Sigmoid colon (tissue), 7 donors: Measurements from ENCODE around the gene NUDT12. TPM values are rescaled to one million over a fixed set of nuclear protein-coding genes. Genes with fewer than 3 reads are reported as not detected.

ENCODE experiments used
- DNase-seq: peaks from one replicate; pipeline ENCODE4 v3.0.0-alpha.2; 2019
- H3K27ac ChIP-seq, 4 donors: fragments of 200-600 bp; sonication (generic); one replicate each; pipeline ENCODE4 v1.5.1; 2016 to 2019; ENCODE audit warnings: mild to moderate bottlenecking in 1 of 4
- H3K27me3 ChIP-seq, 3 donors: fragments of 200-600 bp; sonication (generic); one replicate each; pipeline ENCODE4 v1.5.1; 2019; ENCODE audit warnings: mild to moderate bottlenecking in 1 of 3
- H3K36me3 ChIP-seq, 4 donors: fragments of 200-600 bp; sonication (generic); one replicate each; pipeline ENCODE4 v1.5.1; 2016 to 2019
- H3K4me1 ChIP-seq, 4 donors: fragments of 200-600 bp; sonication (generic); one replicate each; pipeline ENCODE4 v1.5.1; 2017 to 2019
- H3K4me3 ChIP-seq, 4 donors: fragments of 200-600 bp; sonication (generic); one replicate each; pipeline ENCODE4 v1.5.1; 2017 to 2019; ENCODE audit warnings: mild to moderate bottlenecking in 2 of 4, moderate library complexity in 1 of 4
- H3K9me3 ChIP-seq, 4 donors: fragments of 200-600 bp in 3 of 4; sonication (generic) in 3 of 4; one replicate each; pipeline versions ENCODE4 v1.5.1 to v1.6.1; 2013 to 2019
- EP300 ChIP-seq, 4 donors: sonication (generic); formaldehyde crosslinking; IDR thresholded peaks; one replicate each; pipeline ENCODE4 v1.6.1; 2017; ENCODE audit warnings: antibody characterized with exemption in 4 of 4
- POLR2A ChIP-seq, 2 donors: fragments of 450-650 bp; IDR thresholded peaks; one replicate each; pipeline ENCODE4 v1.6.1; 2016; ENCODE audit warnings: antibody characterized with exemption in 2 of 2, mild to moderate bottlenecking in 2 of 2, moderate library complexity in 2 of 2
- POLR2AphosphoS5 ChIP-seq, 4 donors: sonication (generic); formaldehyde crosslinking; IDR thresholded peaks; one replicate each; pipeline ENCODE4 v1.6.1; 2017; ENCODE audit warnings: antibody characterized with exemption in 4 of 4
- WGBS, 2 donors: extraction: QIAGEN DNeasy Blood & Tissue Kit; methylation state at CpG; one replicate each; pipeline ENCODE4 v1.1.7; 2013; 5-methylcytosine and 5-hydroxymethylcytosine counted together
- intact Hi-C: fragments of 100-400 bp; cut with DNase I; formaldehyde crosslinking; loops from one replicate; pipeline ENCODE4 v1.15.1; 2023
- polyA plus RNA-seq, 3 donors: library from polyadenylated mRNA; stranded (reverse); fragments of 200-250 nt; gene quantifications; one replicate each; pipeline ENCODE4 v1.2.3, GENCODE V29; 2013
- total RNA-seq, 4 donors: library from RNA; depleted of rRNA; stranded (reverse); fragments of >200 nt; gene quantifications; one replicate each; pipeline ENCODE4 v1.1.0, GENCODE V29; 2016
- TF ChIP-seq, protein P1 (sequence below), 4 experiments: fragments of 450-650 bp in 3 of 4; fragments of 200-600 bp in 1 of 4; IDR thresholded peaks; one replicate each; pipeline ENCODE4 v1.5.1; 2016 to 2019; ENCODE audit warnings: antibody characterized with exemption in 4 of 4, mild to moderate bottlenecking in 3 of 4, moderate library complexity in 2 of 4
- donor health status: healthy with polysubstance abuse.
- donor health status: Bipolar disorder and iron deficiency.
- donor health status: healthy.

NUDT12 gene
- total and polyA plus RNA-seq, 7 donors = 7.3 to 20.7 (median 13.6) TPM

DNA sequence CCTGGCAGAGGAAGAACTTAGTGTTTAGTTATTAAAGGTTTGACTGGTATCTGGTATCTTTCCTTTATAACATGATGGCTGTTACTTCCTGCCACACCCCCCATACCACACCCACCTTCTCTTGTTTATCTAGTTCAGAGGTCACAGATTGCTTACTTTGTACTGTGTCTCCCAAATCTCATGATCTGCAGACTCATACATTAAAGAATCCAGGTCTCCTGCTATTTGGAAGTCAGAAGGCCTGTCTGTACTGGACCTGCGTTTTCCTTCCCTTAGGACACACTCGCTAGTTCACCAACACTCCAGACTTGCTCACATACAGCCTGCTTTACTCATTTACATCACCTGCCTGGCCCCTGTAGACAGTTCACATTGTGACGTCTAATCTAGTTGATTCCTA, 39.3 kb downstream of the NUDT12 start:
- Histone ChIP-seq H3K4me1 (no peaks in the 10 kb centered on the region), H3K27ac (no peak overlapping the region), H3K4me3 (no peak overlapping the region), H3K27me3 (no peaks in the 10 kb centered on the region), H3K36me3 (no peaks in the 10 kb centered on the region), H3K9me3 (no peaks in the 10 kb centered on the region)
- TF ChIP-seq EP300 (IDR thresholded peaks at IDR 0.05) (no peak), POLR2A (IDR thresholded peaks at IDR 0.05) (no peak), POLR2AphosphoS5 (IDR thresholded peaks at IDR 0.05) (no peak)
- TF ChIP-seq, protein P1, sequence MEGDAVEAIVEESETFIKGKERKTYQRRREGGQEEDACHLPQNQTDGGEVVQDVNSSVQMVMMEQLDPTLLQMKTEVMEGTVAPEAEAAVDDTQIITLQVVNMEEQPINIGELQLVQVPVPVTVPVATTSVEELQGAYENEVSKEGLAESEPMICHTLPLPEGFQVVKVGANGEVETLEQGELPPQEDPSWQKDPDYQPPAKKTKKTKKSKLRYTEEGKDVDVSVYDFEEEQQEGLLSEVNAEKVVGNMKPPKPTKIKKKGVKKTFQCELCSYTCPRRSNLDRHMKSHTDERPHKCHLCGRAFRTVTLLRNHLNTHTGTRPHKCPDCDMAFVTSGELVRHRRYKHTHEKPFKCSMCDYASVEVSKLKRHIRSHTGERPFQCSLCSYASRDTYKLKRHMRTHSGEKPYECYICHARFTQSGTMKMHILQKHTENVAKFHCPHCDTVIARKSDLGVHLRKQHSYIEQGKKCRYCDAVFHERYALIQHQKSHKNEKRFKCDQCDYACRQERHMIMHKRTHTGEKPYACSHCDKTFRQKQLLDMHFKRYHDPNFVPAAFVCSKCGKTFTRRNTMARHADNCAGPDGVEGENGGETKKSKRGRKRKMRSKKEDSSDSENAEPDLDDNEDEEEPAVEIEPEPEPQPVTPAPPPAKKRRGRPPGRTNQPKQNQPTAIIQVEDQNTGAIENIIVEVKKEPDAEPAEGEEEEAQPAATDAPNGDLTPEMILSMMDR (IDR thresholded peaks at IDR 0.05) = no peak
- no peak for DNase-seq
- 20 to 67% methylated on average over 3 of the region's 3 CpGs for WGBS, 2 donors
- intact Hi-C loops = no loop called here

DNA sequence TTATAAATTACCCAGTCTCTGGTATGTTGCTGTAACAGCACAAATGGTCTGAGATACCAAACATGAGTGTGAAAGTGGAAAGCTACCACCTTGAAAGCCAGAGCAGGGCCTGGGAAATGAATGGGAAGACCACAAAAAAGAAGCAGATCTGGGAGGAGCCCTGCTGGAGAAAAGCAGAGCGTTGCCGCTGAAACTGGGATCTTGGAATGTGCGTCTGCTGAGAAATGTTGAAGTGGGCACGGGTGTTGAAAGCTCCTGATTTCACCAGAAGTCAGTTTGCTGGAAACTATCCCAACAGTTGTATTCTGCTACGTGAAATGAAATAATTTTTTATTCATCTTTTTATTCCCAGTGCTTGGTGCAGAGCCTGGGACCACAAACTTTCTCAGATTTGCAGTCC, 40.0 kb downstream of the NUDT12 start:
- no peak for DNase-seq
- no peak overlapping the region for H3K4me3 ChIP-seq
- H3K27me3 ChIP-seq = no peaks in the 10 kb centered on the region
- no peaks in the 10 kb centered on the region for H3K36me3 ChIP-seq
- H3K4me1 ChIP-seq = no peaks in the 10 kb centered on the region
- H3K9me3 ChIP-seq = no peaks in the 10 kb centered on the region
- H3K27ac ChIP-seq = no peak overlapping the region
- TF ChIP-seq, protein P1 (IDR thresholded peaks at IDR 0.05) = no peak
- TF ChIP-seq POLR2A (IDR thresholded peaks at IDR 0.05) (no peak), EP300 (IDR thresholded peaks at IDR 0.05) (no peak), POLR2AphosphoS5 (IDR thresholded peaks at IDR 0.05) (no peak)
- 85 to 86% methylated on average over 5 of the region's 5 CpGs for WGBS, 2 donors
- intact Hi-C loops = no loop called here

DNA sequence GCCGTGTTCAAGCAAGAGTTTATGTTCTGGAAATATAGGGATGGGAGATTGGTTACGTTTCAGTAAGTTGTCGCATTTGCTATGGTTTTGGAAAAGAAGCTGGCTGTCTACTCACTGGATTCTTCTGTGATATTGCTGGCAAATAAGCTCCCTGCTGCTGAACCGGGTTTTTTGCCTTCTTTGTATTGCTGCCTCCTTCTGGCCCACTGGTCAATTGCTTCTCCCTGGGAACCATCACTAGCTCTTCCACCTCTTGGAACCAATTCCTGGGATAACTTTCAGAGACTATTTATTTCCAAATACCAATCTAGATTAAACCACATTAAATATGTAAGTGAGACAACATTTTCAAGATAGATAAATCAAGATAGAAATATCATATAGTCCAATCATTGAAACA, 43.0 kb downstream of the NUDT12 start:
- TF ChIP-seq POLR2AphosphoS5 (IDR thresholded peaks at IDR 0.05) = no peak
- TF ChIP-seq EP300 (IDR thresholded peaks at IDR 0.05) = no peak
- no peak for TF ChIP-seq POLR2A (IDR thresholded peaks at IDR 0.05)
- TF ChIP-seq, protein P1 (IDR thresholded peaks at IDR 0.05) = no peak
- H3K9me3 ChIP-seq = no peaks in the 10 kb centered on the region
- WGBS, 2 donors = 87 to 90% methylated on average over 4 of the region's 4 CpGs
- H3K27ac ChIP-seq = no peak overlapping the region
- no peaks in the 10 kb centered on the region for H3K4me1 ChIP-seq
- no peaks in the 10 kb centered on the region for H3K27me3 ChIP-seq
- intact Hi-C loops = no loop called here
- no peak overlapping the region for H3K4me3 ChIP-seq
- DNase-seq = no peak
- H3K36me3 ChIP-seq = no peaks in the 10 kb centered on the region

DNA sequence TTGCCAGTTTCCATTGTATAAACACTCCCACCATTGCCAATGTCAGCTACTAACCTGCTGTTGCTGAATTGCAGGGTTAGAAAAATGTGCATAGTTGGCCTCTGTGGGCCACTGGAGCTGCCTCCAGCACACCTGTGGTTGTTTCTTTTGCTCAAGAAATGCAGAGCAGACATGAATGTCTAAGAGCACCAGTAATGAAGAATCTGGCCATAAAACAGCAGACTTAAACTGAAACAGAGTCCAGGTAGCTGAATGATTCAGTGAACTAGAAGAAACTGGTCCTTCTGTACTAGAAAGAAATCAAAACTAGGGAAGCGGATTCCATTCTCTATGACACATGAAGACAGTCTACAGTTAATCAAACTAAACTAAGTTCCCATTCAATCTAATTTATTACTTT, 48.2 kb downstream of the NUDT12 start:
- Histone ChIP-seq H3K9me3 (no peaks in the 10 kb centered on the region), H3K27ac (no peak overlapping the region), H3K27me3 (no peaks in the 10 kb centered on the region), H3K36me3 (no peaks in the 10 kb centered on the region), H3K4me1 (no peaks in the 10 kb centered on the region), H3K4me3 (no peak overlapping the region)
- DNase-seq = no peak
- TF ChIP-seq EP300 (IDR thresholded peaks at IDR 0.05) = no peak
- no peak for TF ChIP-seq POLR2AphosphoS5 (IDR thresholded peaks at IDR 0.05)
- no peak for TF ChIP-seq POLR2A (IDR thresholded peaks at IDR 0.05)
- TF ChIP-seq, protein P1 (IDR thresholded peaks at IDR 0.05) = no peak
- 88 to 97% methylated on average over 1 of the region's 1 CpG for WGBS, 2 donors
- intact Hi-C loops = no loop called here

DNA sequence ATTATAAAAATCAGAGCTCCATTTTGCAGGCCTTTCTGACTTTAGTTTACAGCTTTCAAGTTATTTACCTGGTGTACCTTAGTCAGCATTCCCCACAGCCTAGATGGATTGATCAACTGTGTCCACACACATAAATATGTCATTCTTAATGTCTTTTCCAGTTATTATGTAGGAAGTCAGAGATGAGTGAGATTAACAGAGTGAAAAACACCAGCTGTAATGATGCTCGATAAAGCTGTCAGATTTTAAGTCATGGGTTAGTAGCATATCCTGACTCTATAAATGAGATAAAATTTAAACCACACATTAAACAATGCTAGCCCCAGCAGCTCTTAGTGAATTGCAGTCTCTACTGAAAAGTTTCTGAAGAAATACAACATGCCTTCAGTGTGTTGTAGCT, 48.9 kb downstream of the NUDT12 start:
- no peaks in the 10 kb centered on the region for H3K36me3 ChIP-seq
- intact Hi-C loops = no loop called here

More for the DNA sequence above, 48.9 kb downstream of the NUDT12 start:
- TF ChIP-seq, protein P1 (IDR thresholded peaks at IDR 0.05) = no peak
- TF ChIP-seq EP300 (IDR thresholded peaks at IDR 0.05) = no peak
- no peak for TF ChIP-seq POLR2AphosphoS5 (IDR thresholded peaks at IDR 0.05)
- no peak for TF ChIP-seq POLR2A (IDR thresholded peaks at IDR 0.05)
- 51 to 53% methylated on average over 1 of the region's 1 CpG for WGBS, 2 donors
- H3K9me3 ChIP-seq = no peaks in the 10 kb centered on the region
- no peak overlapping the region for H3K4me3 ChIP-seq
- H3K27me3 ChIP-seq = no peaks in the 10 kb centered on the region
- no peaks in the 10 kb centered on the region for H3K4me1 ChIP-seq
- no peak overlapping the region for H3K27ac ChIP-seq
- no peak for DNase-seq
